ENCODE measurements around the gene GSN. TPM values are rescaled to one million over a fixed set of nuclear protein-coding genes. Genes with fewer than 3 reads are reported as not detected.

The GSN gene
- total RNA-seq (2022; extraction: Qiagen RNA extraction) = 72.1 to 90.9 TPM (median 86.6 TPM) in 5 replicates

DNA sequence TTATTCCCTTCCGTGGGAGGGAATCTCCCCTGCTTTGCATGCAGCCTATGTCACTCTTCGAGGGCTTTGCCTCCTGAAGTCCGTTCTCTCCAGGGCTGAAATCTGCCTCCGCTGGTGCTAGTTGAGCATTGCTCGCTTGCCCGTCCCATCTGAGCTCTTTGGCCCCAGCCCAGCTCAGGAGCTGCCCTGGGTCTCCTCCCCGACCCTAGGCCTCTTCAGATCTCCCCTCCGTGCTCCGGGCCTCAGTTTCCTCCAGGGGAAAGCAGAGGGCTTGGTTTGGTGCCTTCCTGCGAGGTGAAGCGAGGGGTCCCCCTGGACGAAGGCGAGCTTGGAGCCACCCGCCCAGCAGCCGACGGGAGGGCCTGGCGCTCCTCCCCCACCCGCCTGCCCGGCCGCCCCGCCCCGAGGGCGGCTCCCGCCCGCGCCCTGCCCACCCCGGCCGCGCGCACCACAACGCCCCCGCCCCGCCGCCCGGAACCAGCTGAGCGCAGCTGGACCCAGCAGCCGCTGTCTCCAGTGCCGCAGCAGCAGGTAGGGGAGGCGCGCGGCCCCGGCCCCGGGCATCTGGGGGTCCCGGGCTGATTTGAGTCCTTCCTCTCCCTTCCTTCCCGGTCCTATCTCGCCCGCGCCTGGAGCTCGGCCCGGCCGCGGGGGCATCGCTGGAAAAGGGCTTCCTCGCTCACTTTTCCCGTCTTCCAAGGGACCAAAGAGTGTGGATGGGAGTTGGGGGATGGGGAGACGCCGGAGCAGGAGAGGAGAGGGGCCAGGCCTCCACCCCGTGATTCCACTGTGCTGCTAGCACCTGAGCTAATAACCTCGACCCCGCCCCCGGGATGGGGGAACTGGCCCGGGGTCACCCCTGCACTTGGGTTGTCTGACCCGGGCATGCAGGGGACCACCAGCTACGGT is at the start of gene GSN:
GSN (plus strand) TSS at position 474 of the 909 bp plus-strand sequence. CDS start 33,810 bp downstream, outside the sequence.

DNA sequence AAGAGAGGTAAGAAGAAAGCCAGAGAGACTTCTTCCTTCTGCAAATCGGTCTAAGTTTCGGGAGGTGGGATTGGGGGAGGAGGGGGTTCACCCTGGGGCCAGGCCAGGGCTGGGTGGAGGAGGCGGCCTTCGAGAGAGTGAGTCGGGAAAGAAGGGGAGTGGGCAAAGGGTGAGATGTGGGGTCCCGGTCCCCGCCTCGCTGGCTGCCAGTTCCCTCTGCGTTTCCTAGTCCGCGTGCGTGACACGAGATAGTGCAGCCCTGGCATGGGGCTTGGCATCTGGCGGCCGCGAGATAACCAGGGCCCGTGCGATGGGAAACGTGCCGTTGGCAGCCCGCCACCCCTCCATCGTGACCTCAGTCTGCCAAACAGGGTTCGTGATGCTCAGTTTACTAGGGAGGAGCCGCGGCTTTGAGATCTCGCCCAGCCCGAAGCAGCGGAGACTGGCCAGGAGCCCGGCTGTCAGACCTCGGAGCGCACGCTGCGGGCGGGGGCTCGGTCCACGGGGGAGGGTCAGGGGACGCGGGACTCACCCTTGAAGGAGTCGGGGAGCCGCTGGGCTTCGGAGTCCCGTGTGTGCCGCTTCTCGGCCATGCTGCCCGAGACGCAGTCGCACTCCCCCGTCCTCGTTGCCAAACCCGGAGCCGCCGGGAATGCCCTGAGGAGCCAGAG is 101.8 kb downstream of the GSN start, which contains the start of gene STOM:
STOM (minus strand) TSS at position 656 of the 671 bp plus-strand sequence; CDS start at position 593, 63 bp downstream.

Other genes with a start within 250 kb of the GSN start
- 11.4 to 14.2 TPM (median 12.1 TPM) in 5 replicates for gene C5, start 217.9 kb upstream of the GSN start, total RNA-seq (2022; extraction: Qiagen RNA extraction)
- gene CNTRL, start 193.2 kb upstream of the GSN start, total RNA-seq (2022; extraction: Qiagen RNA extraction) = 4.8 to 7.0 TPM (median 5.7 TPM) in 5 replicates
- 50.1 to 58.1 TPM (median 51.2 TPM) in 5 replicates for gene RAB14, start 66.3 kb upstream of the GSN start, total RNA-seq (2022; extraction: Qiagen RNA extraction)
- gene STOM, start 102.1 kb downstream of the GSN start, total RNA-seq (2022; extraction: Qiagen RNA extraction) = 347 to 503 TPM (median 367 TPM) in 5 replicates
- not detected in 5 replicates for gene GGTA1, start 231.7 kb downstream of the GSN start, total RNA-seq (2022; extraction: Qiagen RNA extraction)